ENCODE measurements around the gene STYK1. TPM values are rescaled to one million over a fixed set of nuclear protein-coding genes. Genes with fewer than 3 reads are reported as not detected.
A peak's percentile ranks its signal among the peaks of the same experiment; 100 is the strongest.

The STYK1 gene, protein sequence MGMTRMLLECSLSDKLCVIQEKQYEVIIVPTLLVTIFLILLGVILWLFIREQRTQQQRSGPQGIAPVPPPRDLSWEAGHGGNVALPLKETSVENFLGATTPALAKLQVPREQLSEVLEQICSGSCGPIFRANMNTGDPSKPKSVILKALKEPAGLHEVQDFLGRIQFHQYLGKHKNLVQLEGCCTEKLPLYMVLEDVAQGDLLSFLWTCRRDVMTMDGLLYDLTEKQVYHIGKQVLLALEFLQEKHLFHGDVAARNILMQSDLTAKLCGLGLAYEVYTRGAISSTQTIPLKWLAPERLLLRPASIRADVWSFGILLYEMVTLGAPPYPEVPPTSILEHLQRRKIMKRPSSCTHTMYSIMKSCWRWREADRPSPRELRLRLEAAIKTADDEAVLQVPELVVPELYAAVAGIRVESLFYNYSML
- polyA plus RNA-seq: 0.94 TPM
- long read RNA-seq, donor 1: 0 reads
- long read RNA-seq, donor 2: 0 reads
- long read RNA-seq, donor 3: 0 reads
- long read RNA-seq, donor 4: 0 reads
- long read RNA-seq, donor 5: 0 reads
- long read RNA-seq, donor 6: 0 reads
- long read RNA-seq, donor 7: 0 reads
- long read RNA-seq, donor 8: 0 reads
- long read RNA-seq, donor 9: 0 reads
- long read RNA-seq, donor 10: 0 reads
- long read RNA-seq, donor 11: 0 reads

DNA sequence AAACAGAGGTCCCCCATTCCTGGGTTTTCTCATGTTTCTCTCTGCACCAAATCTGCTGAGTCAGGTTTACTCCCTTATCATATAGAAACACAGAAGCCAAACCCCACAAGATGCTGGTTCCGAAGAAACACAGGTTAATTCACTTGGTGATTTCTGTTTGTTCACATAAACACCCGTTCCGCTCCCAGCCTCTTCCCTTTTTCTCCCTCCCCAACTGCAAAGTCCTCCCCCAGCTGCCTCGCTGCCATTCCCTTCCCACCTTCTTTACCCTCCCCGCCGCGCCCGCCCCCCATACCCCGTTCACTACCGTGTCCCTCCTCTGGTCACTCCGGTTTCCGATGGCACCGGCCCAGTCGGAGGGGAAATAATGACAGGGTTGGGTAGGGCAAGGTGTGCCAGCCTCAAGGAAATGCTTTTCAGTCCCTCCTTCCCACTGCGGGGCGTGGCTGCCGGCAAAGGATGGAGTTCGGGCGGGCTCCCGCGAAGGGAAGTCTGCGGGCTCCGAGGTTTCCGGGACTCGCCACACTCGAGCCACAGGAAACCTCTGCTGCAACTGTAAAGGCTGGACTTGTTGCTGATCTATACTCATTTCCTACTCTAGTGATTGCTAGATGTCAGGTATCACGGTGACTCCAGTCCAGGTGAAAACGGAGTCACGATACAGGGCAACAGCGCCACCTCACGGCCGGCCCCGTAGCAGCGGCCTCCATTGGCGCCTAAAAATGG lies at the start of gene STYK1:
Gene STYK1 (minus strand): TSS at position 394 of the 726 bp plus-strand sequence. CDS start 39,434 bp downstream, outside the sequence.
- no CpG with 5 or more reads among the region's 35 CpGs for WGBS (ENCODE audit: insufficient coverage, low lambda C conversion rate)
- peaks cover 26% of the 10 kb centered on the region for H3K27me3 ChIP-seq (ENCODE audit: control insufficient read depth, insufficient read depth, low read length)
- peak within 1 kb of the TSS; percentile 42 for H3K4me3 ChIP-seq (ENCODE audit: low read length)
- H3K9me3 ChIP-seq (ENCODE audit: control insufficient read depth, low read depth, low read length): no peaks in the 10 kb centered on the region
- no peaks in the 10 kb centered on the region for H3K36me3 ChIP-seq (ENCODE audit: control insufficient read depth, insufficient read depth, low read length)
- H3K4me1 ChIP-seq (ENCODE audit: control insufficient read depth, insufficient read depth, low read length): peaks cover 3% of the 10 kb centered on the region
- no peak within 1 kb of the TSS for H3K27ac ChIP-seq (ENCODE audit: low read length)
- DNase-seq: peak; percentile 37 to 72

DNA sequence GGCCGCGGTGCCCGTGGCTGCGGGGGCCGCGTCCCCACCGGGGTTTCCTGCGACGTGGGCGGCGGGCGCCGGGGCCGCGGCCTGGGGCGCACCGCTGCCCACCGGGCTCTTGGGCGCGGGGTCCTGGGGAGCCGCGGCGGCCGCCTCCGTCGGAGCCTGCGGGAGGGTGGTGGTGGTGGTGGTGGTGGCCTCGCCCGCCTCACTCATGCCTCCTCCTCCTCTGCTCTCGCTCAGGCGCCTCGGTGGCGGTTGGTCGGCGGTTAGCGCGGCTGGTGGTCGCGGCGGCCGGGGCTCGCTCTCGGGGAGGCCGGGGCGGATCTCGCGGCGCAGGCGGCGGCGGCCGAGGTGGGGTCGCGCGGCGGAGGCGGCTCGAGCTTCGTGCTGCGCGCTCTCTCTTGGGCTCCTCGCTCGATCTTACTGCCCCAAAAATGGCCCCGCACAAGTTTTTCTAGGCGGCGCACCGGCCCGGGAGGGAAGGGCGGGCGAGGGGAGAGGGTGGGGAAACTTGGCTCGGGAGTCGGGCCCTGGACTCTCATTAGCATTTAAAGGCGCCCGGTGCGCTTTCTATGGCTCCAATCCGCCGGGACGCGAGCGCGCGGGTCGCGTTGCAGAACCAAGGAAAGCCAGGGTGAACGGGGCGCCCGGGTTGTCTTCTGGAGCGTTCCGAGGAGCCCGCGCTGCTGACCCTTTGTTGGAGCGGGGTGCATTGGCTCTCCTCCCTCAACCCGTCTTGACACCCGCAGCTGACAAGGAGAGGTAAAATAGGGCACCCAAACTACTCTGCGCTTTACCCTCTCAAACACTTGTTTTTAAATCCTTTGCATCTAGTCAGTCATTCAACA lies 49.3 kb upstream of the STYK1 start, which contains the start of gene YBX3:
Gene YBX3 (minus strand): TSS at position 419 of the 842 bp plus-strand sequence. CDS start 212 bp downstream, at position 207.
- Histone ChIP-seq H3K4me1 (ENCODE audit: control insufficient read depth, insufficient read depth, low read length) (peaks cover 4% of the 10 kb centered on the region), H3K27me3 (ENCODE audit: control insufficient read depth, insufficient read depth, low read length) (peaks cover 6% of the 10 kb centered on the region), H3K4me3 (ENCODE audit: low read length) (peak within 1 kb of the TSS; percentile 96), H3K9me3 (ENCODE audit: control insufficient read depth, low read depth, low read length) (no peaks in the 10 kb centered on the region), H3K27ac (ENCODE audit: low read length) (peak within 1 kb of the TSS; percentile 94), H3K36me3 (ENCODE audit: control insufficient read depth, insufficient read depth, low read length) (no peaks in the 10 kb centered on the region)
- WGBS (ENCODE audit: insufficient coverage, low lambda C conversion rate): no CpG with 5 or more reads among the region's 95 CpGs
- DNase-seq: peak; percentile 56 to 87

DNA sequence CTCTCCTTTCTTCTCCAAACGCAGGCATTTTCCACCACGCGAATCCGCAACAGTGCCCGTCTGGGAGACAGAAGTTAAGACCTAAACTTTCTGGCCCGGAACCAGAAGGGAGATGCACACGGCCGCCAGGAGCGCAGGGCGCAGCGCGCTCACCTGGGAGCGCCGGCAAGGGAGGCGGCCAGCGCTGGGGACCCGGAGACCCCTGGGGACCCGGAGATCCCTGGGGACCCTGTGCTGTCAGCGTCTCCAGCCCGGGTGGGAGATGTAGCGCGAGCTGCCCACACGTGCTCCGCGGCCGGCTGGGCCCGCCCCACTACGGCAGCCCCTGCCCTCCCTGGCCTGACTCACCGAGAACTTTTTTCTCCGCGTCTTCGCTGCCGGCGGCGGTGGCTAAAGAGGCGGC lies 48.7 kb upstream of the STYK1 start:
- H3K9me3 ChIP-seq (ENCODE audit: control insufficient read depth, low read depth, low read length): no peaks in the 10 kb centered on the region
- peak overlapping the region; percentile 94 for H3K27ac ChIP-seq (ENCODE audit: low read length)
- peak overlapping the region; percentile 96 for H3K4me3 ChIP-seq (ENCODE audit: low read length)
- peak in 1 of 2 donors; percentile 77 for DNase-seq
- no CpG with 5 or more reads among the region's 36 CpGs for WGBS (ENCODE audit: insufficient coverage, low lambda C conversion rate)
- H3K4me1 ChIP-seq (ENCODE audit: control insufficient read depth, insufficient read depth, low read length): peaks cover 4% of the 10 kb centered on the region
- H3K27me3 ChIP-seq (ENCODE audit: control insufficient read depth, insufficient read depth, low read length): peaks cover 3% of the 10 kb centered on the region
- peaks cover under 1% of the 10 kb centered on the region for H3K36me3 ChIP-seq (ENCODE audit: control insufficient read depth, insufficient read depth, low read length)

DNA sequence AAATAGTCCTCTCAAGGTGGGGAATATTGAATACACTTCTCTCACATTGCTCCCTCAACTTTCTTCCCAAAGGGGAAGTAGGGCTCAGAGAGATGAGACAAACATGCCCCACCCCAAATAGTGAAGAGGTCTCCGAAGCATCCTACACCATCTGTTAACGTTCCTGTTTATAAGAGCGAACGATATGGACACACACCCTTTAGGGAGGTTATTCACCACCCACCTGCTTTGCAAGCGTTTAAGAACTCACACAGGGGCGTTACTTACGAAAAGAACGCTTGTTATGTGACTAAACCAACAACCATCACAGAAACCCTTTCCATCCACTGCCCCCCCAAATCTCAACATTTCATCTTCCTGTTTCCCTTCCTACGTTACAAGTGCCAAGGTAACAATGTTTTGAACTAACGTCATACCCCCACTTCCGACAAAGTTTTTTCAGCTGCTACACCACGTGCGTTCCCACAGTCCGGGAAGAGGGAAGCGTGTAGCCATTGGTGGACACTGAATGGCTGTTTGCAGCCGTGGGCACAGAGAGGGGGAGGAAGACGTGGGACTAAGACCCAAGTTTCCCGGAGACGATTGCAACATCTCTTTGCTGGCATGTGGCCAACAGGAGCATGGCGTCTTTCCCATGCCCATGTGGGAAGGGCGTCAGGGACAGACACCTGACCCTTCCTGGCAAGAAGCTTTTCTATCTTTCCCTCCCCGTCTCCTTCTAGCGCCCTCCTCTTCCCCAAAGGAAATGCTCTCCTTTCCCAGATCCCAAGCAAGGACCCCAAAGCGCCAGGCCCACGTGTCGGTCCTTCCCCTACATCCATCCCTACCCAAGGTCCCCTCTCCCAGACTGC lies 48.0 kb upstream of the STYK1 start:
- peaks cover 3% of the 10 kb centered on the region for H3K27me3 ChIP-seq (ENCODE audit: control insufficient read depth, insufficient read depth, low read length)
- WGBS (ENCODE audit: insufficient coverage, low lambda C conversion rate): 0% methylated on average over 1 of the region's 26 CpGs
- peak overlapping the region; percentile 94 for H3K27ac ChIP-seq (ENCODE audit: low read length)
- H3K36me3 ChIP-seq (ENCODE audit: control insufficient read depth, insufficient read depth, low read length): peaks cover 3% of the 10 kb centered on the region
- peaks cover 4% of the 10 kb centered on the region for H3K4me1 ChIP-seq (ENCODE audit: control insufficient read depth, insufficient read depth, low read length)
- peak overlapping the region; percentile 96 for H3K4me3 ChIP-seq (ENCODE audit: low read length)
- no peaks in the 10 kb centered on the region for H3K9me3 ChIP-seq (ENCODE audit: control insufficient read depth, low read depth, low read length)
- DNase-seq: peak; percentile 90 to 94

DNA sequence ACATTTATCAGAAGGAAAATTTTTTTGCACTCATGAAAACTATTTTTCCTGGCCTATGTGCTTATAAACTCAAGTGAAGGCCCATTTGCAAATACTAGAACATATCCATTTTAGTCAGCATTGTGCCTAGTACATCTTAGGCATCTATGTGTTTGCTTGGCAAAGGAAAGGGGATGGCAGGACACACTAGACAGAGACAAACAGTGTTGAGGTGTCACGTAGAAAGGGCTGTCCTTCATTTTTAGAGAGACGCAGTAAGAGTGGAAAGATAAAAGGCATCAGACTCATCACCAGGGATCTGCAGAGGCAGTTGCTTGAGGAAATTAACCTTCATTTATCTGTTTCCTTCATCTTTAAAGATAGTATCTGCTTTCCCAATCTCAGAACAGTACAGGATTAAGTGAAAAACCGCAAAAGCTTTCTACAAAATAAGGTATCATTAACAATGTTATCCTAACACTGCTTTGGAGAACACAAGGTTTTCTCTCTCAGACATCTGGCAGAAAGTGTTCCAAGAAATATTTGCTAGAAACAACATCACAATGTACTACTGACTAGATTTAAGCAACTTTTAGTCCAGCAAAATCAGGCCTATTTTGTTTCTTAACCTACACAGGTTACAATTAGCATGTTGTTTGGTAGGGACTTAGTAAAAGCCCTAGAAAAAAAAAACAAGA lies 47.3 kb upstream of the STYK1 start:
- H3K9me3 ChIP-seq (ENCODE audit: control insufficient read depth, low read depth, low read length): no peaks in the 10 kb centered on the region
- H3K27me3 ChIP-seq (ENCODE audit: control insufficient read depth, insufficient read depth, low read length): peaks cover 3% of the 10 kb centered on the region
- no peak for DNase-seq
- peaks cover 6% of the 10 kb centered on the region for H3K36me3 ChIP-seq (ENCODE audit: control insufficient read depth, insufficient read depth, low read length)
- peaks cover 4% of the 10 kb centered on the region for H3K4me1 ChIP-seq (ENCODE audit: control insufficient read depth, insufficient read depth, low read length)
- 49% methylated on average over 2 of the region's 3 CpGs for WGBS (ENCODE audit: insufficient coverage, low lambda C conversion rate)
- peak overlapping the region; percentile 94 for H3K27ac ChIP-seq (ENCODE audit: low read length)
- H3K4me3 ChIP-seq (ENCODE audit: low read length): peak overlapping the region; percentile 96

DNA sequence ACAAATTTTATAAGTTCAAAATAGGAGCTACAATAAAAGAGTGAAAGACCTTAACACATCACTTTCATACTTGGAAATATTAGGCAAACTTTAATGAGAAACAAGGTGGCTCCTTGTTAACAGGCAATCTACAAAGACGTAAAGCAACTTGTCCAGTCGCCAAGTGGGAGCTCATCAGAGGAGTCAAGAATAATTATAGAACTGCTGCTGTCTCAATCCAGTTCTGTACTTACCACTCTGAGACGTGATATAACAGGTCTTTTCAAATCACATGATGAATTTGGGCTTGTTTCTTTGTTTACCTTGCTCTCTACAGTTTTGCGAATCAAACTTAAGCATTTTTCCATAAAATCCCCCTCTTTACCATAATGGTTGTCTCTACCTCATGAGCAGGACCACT lies 45.6 kb upstream of the STYK1 start:
- Histone ChIP-seq H3K9me3 (ENCODE audit: control insufficient read depth, low read depth, low read length) (no peaks in the 10 kb centered on the region), H3K27ac (ENCODE audit: low read length) (no peak overlapping the region), H3K4me1 (ENCODE audit: control insufficient read depth, insufficient read depth, low read length) (peaks cover 4% of the 10 kb centered on the region), H3K36me3 (ENCODE audit: control insufficient read depth, insufficient read depth, low read length) (peaks cover 17% of the 10 kb centered on the region), H3K4me3 (ENCODE audit: low read length) (no peak overlapping the region), H3K27me3 (ENCODE audit: control insufficient read depth, insufficient read depth, low read length) (no peaks in the 10 kb centered on the region)
- 70% methylated on average over 2 of the region's 4 CpGs for WGBS (ENCODE audit: insufficient coverage, low lambda C conversion rate)
- no peak for DNase-seq

DNA sequence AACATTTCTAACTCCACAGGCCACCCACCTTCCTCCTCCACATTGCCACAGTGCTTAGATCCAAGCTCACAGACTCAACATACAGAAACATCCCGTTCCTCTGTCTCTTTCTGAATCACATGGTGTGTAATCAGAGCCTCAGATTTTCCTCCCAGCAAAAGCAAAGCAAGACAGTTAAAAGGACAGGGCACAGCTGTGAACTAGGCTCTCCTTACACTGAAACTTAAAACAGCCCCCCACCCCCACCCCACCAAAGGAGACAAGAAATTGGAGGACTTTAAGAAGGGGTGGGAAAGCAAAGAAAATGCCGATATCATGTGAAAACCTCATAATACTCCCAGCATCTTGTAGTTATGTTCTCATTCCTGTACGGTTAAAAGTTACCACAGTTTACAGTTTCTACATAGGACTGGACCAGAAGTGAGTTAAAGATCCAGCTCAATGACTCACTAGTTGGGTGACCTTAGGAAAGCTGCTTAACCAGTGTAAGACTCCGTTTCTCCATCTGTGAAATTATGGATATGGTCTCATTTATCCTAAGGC lies 44.5 kb upstream of the STYK1 start:
- Histone ChIP-seq H3K4me3 (ENCODE audit: low read length) (no peak overlapping the region), H3K4me1 (ENCODE audit: control insufficient read depth, insufficient read depth, low read length) (no peaks in the 10 kb centered on the region), H3K27ac (ENCODE audit: low read length) (no peak overlapping the region), H3K36me3 (ENCODE audit: control insufficient read depth, insufficient read depth, low read length) (peaks cover 27% of the 10 kb centered on the region), H3K27me3 (ENCODE audit: control insufficient read depth, insufficient read depth, low read length) (no peaks in the 10 kb centered on the region), H3K9me3 (ENCODE audit: control insufficient read depth, low read depth, low read length) (no peaks in the 10 kb centered on the region)
- DNase-seq: no peak
- 93% methylated on average over 3 of the region's 4 CpGs for WGBS (ENCODE audit: insufficient coverage, low lambda C conversion rate)

DNA sequence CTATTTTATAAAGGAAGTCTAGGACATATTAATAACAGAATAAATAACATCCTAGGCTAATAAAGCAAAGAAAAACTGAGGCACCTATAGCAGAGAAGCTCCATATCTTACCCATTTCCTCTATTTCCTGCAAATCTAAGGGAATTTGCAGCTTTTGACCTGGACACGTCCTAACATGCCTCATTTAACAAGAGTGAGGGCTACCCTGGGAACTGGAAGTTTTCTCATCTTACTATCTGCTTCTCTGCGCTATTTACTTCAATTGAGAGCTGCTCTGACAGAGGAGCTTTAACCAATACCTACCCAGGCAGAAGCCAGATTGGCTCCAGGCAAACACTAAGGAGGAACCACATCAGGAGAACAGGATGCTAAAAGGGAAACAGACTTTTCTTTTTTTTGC lies 43.6 kb upstream of the STYK1 start:
- no peaks in the 10 kb centered on the region for H3K9me3 ChIP-seq (ENCODE audit: control insufficient read depth, low read depth, low read length)
- H3K27ac ChIP-seq (ENCODE audit: low read length): no peak overlapping the region
- no peaks in the 10 kb centered on the region for H3K4me1 ChIP-seq (ENCODE audit: control insufficient read depth, insufficient read depth, low read length)
- no peak overlapping the region for H3K4me3 ChIP-seq (ENCODE audit: low read length)
- DNase-seq: no peak
- no CpG with 5 or more reads among the region's 2 CpGs for WGBS (ENCODE audit: insufficient coverage, low lambda C conversion rate)
- H3K27me3 ChIP-seq (ENCODE audit: control insufficient read depth, insufficient read depth, low read length): no peaks in the 10 kb centered on the region
- peaks cover 35% of the 10 kb centered on the region for H3K36me3 ChIP-seq (ENCODE audit: control insufficient read depth, insufficient read depth, low read length)
